Activated T-helper 2 cell treated with anti-CD3 and anti-CD28 coated beads, Interferon-gamma antibody, Interleukin-2, Interleukin-4, amounts not matched to agents 10 μg/mL and 5 μg/mL and 100 μg/mL, durations not matched to agents 14 hours and 24 hours and 36 hours (primary cell): ENCODE data around the gene SEPTIN2. TPM values are rescaled to one million over a fixed set of nuclear protein-coding genes. Genes with fewer than 3 reads are reported as not detected.
"Not testable (repeated sequence)": the region's sequence is repeated elsewhere in the genome, so short reads cannot be mapped to it uniquely, and the experiment has no call there.

Experiments
- DNase-seq: peaks from one replicate; pipeline ENCODE4 v3.0.0; 2021; ENCODE audit warnings: low spot score
- H3K27ac Mint-ChIP-seq: one replicate; pipeline ENCODE4 v1.8.0; 2021; ENCODE audit warnings: mixed read lengths
- H3K27me3 Mint-ChIP-seq: one replicate; pipeline ENCODE4 v1.8.0; 2021; ENCODE audit warnings: low read depth, mixed read lengths
- H3K36me3 Mint-ChIP-seq: one replicate; pipeline ENCODE4 v1.8.0; 2021; ENCODE audit warnings: low read depth, mixed read lengths
- H3K4me1 Mint-ChIP-seq: one replicate; pipeline ENCODE4 v1.8.0; 2021; ENCODE audit warnings: low read depth, mixed read lengths
- H3K4me3 Mint-ChIP-seq: one replicate; pipeline ENCODE4 v1.8.0; 2021; ENCODE audit warnings: low read depth, mild to moderate bottlenecking, moderate library complexity, mixed read lengths
- H3K9me3 Mint-ChIP-seq: one replicate; pipeline ENCODE4 v1.8.0; 2021; ENCODE audit warnings: mixed read lengths
- intact Hi-C: fragments of 100-400 bp; cut with micrococcal nuclease; formaldehyde crosslinking; loops from one replicate; pipeline ENCODE4 v1.15.1; 2023
- total RNA-seq: library from RNA; stranded (reverse); gene quantifications from 2 replicates; pipeline ENCODE4 v1.2.3, GENCODE V29; 2022

Gene SEPTIN2
- total RNA-seq, 1 donor from 2014 or later: 231 TPM

- peaks cover 11% of the 10 kb centered on the region for H3K36me3 Mint-ChIP-seq
- intact Hi-C loops: no loop called here
- H3K4me1 Mint-ChIP-seq: peaks cover 17% of the 10 kb centered on the region
- H3K9me3 Mint-ChIP-seq: no peaks in the 10 kb centered on the region
- no peak for DNase-seq
- no peak overlapping the region for H3K27ac Mint-ChIP-seq
- H3K4me3 Mint-ChIP-seq: no peak overlapping the region
- H3K27me3 Mint-ChIP-seq: no peaks in the 10 kb centered on the region
These were observed 74.8 kb downstream of the SEPTIN2 start for GRCh38 chr2:241390301-241391206.

- H3K9me3 Mint-ChIP-seq: no peaks in the 10 kb centered on the region
- peaks cover 17% of the 10 kb centered on the region for H3K4me1 Mint-ChIP-seq
- H3K36me3 Mint-ChIP-seq: peaks cover 8% of the 10 kb centered on the region
- intact Hi-C loops: no loop called here
- no peak for DNase-seq
- no peaks in the 10 kb centered on the region for H3K27me3 Mint-ChIP-seq
- no peak overlapping the region for H3K27ac Mint-ChIP-seq
- no peak overlapping the region for H3K4me3 Mint-ChIP-seq
These were observed 76.4 kb downstream of the SEPTIN2 start for GRCh38 chr2:241391892-241392665.

- H3K4me3 Mint-ChIP-seq, H3K36me3 Mint-ChIP-seq, H3K9me3 Mint-ChIP-seq, DNase-seq, H3K27me3 Mint-ChIP-seq, H3K27ac Mint-ChIP-seq, intact Hi-C loops: not testable (repeated sequence)
- peaks cover 17% of the 10 kb centered on the region for H3K4me1 Mint-ChIP-seq
These were observed 77.0 kb downstream of the SEPTIN2 start for GRCh38 chr2:241392753-241393152.

GRCh38 chr2:241393524-241394196 is 77.9 kb downstream of the SEPTIN2 start:
- DNase-seq: no peak
- no peak overlapping the region for H3K4me3 Mint-ChIP-seq
- no peaks in the 10 kb centered on the region for H3K9me3 Mint-ChIP-seq
- H3K36me3 Mint-ChIP-seq: peaks cover 4% of the 10 kb centered on the region
- intact Hi-C loops: no loop called here
- no peak overlapping the region for H3K27ac Mint-ChIP-seq
- peaks cover 17% of the 10 kb centered on the region for H3K4me1 Mint-ChIP-seq
- no peaks in the 10 kb centered on the region for H3K27me3 Mint-ChIP-seq

GRCh38 chr2:241396809-241397208 is 81.1 kb downstream of the SEPTIN2 start:
- H3K9me3 Mint-ChIP-seq, H3K4me1 Mint-ChIP-seq, H3K4me3 Mint-ChIP-seq, H3K27ac Mint-ChIP-seq, H3K36me3 Mint-ChIP-seq, DNase-seq, H3K27me3 Mint-ChIP-seq, intact Hi-C loops: not testable (repeated sequence)

GRCh38 chr2:241399941-241400922 is 84.5 kb downstream of the SEPTIN2 start:
- Mint-ChIP-seq H3K9me3 (no peaks in the 10 kb centered on the region), H3K27me3 (no peaks in the 10 kb centered on the region), H3K36me3 (no peaks in the 10 kb centered on the region), H3K4me1 (no peaks in the 10 kb centered on the region), H3K27ac (no peak overlapping the region), H3K4me3 (no peak overlapping the region)
- DNase-seq: no peak
- intact Hi-C loops: no loop called here

Other genes starting within 250 kb of the SEPTIN2 start
- 34.4 and 35.4 TPM in 2 replicates for gene MTERF4, start 213.6 kb upstream of the SEPTIN2 start, total RNA-seq
- gene PASK, start 166.5 kb upstream of the SEPTIN2 start, total RNA-seq: 72.5 and 75.8 TPM in 2 replicates
- 101 and 106 TPM in 2 replicates for gene PPP1R7, start 165.5 kb upstream of the SEPTIN2 start, total RNA-seq
- gene ANO7, start 127.2 kb upstream of the SEPTIN2 start, total RNA-seq: 3.5 and 4.3 TPM in 2 replicates
- gene HDLBP, start 253 bp upstream of the SEPTIN2 start, total RNA-seq: 282 and 293 TPM in 2 replicates
- gene FARP2, start 40.4 kb downstream of the SEPTIN2 start, total RNA-seq: 38.1 and 38.2 TPM in 2 replicates
- gene STK25, start 192.7 kb downstream of the SEPTIN2 start, total RNA-seq: 116 and 122 TPM in 2 replicates
- 0.16 and 0.27 TPM in 2 replicates for gene BOK, start 242.8 kb downstream of the SEPTIN2 start, total RNA-seq